Cardiac muscle cell (in vitro differentiated cells and primary cell): ENCODE results near the gene NPC1. TPM values are rescaled to one million over a fixed set of nuclear protein-coding genes. Genes with fewer than 3 reads are reported as not detected.

Source experiments
- DNase-seq, 2 donors: peaks; one replicate each; pipeline versions ENCODE4 v3.0.0 to v3.0.0-alpha.2; 2010 to 2017; ENCODE audit warnings: low read depth in 1 of 2, low spot score in 1 of 2
- H3K27ac ChIP-seq: fragments of 200-600 bp; sonication (generic); 2 replicates; pipeline ENCODE4 v1.5.1; 2016
- H3K27me3 ChIP-seq: fragments of 200-600 bp; sonication (generic); 2 replicates; pipeline ENCODE4 v1.6.0; 2016; ENCODE audit warnings: control low read depth
- H3K36me3 ChIP-seq: fragments of 200-600 bp; sonication (generic); 2 replicates; pipeline ENCODE4 v1.5.1; 2016; ENCODE audit warnings: control low read depth
- H3K4me1 ChIP-seq: fragments of 200-600 bp; sonication (generic); 2 replicates; pipeline ENCODE4 v1.8.1; 2017; ENCODE audit warnings: low read depth, mild to moderate bottlenecking, mixed run types
- H3K4me3 ChIP-seq: fragments of 200-600 bp; sonication (generic); 2 replicates; pipeline ENCODE4 v1.5.1; 2016; ENCODE audit warnings: mild to moderate bottlenecking
- H3K9me3 ChIP-seq: fragments of 200-600 bp; sonication (generic); 2 replicates; pipeline ENCODE4 v1.5.1; 2017; ENCODE audit warnings: low read depth, mild to moderate bottlenecking, control low read depth
- polyA plus RNA-seq: library from polyadenylated mRNA; unstranded; fragments of >200 nt; fragmentation: Nextera tagmentation; extraction: Ambion mirVana; gene quantifications from 2 replicates; pipeline ENCODE4 v1.2.1, GENCODE V29; 2016
- total RNA-seq: library from RNA; depleted of rRNA; stranded (reverse); fragments of >200 nt; gene quantifications from 2 replicates; pipeline ENCODE4 v1.2.3, GENCODE V29; 2016
- TF ChIP-seq, protein P1 (sequence below): IDR thresholded peaks from 2 replicates; pipeline ENCODE4 v1.5.1; 2012; ENCODE audit warnings: low read depth, mild to moderate bottlenecking, low read length

Gene NPC1
- total and polyA plus RNA-seq, 2 experiments from 2014 or later = 14.1 to 25.9 TPM

- Histone ChIP-seq H3K27ac (no peak overlapping the region), H3K9me3 (no peaks in the 10 kb centered on the region), H3K27me3 (no peaks in the 10 kb centered on the region), H3K4me1 (peaks cover 7% of the 10 kb centered on the region), H3K36me3 (no peaks in the 10 kb centered on the region), H3K4me3 (no peak overlapping the region)
- no peak for DNase-seq
- TF ChIP-seq, protein P1, sequence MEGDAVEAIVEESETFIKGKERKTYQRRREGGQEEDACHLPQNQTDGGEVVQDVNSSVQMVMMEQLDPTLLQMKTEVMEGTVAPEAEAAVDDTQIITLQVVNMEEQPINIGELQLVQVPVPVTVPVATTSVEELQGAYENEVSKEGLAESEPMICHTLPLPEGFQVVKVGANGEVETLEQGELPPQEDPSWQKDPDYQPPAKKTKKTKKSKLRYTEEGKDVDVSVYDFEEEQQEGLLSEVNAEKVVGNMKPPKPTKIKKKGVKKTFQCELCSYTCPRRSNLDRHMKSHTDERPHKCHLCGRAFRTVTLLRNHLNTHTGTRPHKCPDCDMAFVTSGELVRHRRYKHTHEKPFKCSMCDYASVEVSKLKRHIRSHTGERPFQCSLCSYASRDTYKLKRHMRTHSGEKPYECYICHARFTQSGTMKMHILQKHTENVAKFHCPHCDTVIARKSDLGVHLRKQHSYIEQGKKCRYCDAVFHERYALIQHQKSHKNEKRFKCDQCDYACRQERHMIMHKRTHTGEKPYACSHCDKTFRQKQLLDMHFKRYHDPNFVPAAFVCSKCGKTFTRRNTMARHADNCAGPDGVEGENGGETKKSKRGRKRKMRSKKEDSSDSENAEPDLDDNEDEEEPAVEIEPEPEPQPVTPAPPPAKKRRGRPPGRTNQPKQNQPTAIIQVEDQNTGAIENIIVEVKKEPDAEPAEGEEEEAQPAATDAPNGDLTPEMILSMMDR = no peak
Measured at GRCh38 chr18:23504720-23505119, 81.6 kb downstream of the NPC1 start.

DNA sequence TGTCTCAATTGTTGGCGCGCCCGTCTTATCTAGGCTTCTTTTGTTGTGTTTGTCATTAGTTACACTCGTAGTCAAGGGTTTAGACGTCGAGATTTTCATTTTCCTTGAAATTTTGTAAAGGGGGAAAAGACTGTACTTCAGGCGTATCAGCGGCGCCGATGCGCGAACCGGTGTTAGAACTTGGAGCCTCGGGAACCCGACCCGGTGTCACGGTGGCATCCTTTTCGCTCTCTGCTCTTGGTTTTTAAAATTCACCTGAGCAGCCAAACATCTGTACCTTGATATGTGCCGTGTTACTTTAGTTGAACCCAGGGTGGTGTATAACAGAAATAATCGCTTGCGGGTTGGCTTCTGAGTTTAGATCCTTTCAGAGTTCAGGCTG is 82.4 kb downstream of the NPC1 start:
- Histone ChIP-seq H3K36me3 (no peaks in the 10 kb centered on the region), H3K4me3 (peak overlapping the region; percentile 82), H3K27ac (no peak overlapping the region), H3K4me1 (peaks cover 7% of the 10 kb centered on the region), H3K9me3 (no peaks in the 10 kb centered on the region), H3K27me3 (no peaks in the 10 kb centered on the region)
- peak in 1 of 2 donors; percentile 17 for DNase-seq
- TF ChIP-seq, protein P1 = no peak

GRCh38 chr18:23503038-23503962 is 83.0 kb downstream of the NPC1 start, which contains the start of gene RMC1:
Gene RMC1, plus strand, starts transcription at chr18:23503511. Its CDS starts 108 bp downstream, at chr18:23503619.
- Histone ChIP-seq H3K36me3 (no peaks in the 10 kb centered on the region), H3K4me1 (peaks cover 6% of the 10 kb centered on the region), H3K4me3 (peak within 1 kb of the TSS; percentile 82), H3K9me3 (no peaks in the 10 kb centered on the region), H3K27ac (peak within 1 kb of the TSS; percentile 74), H3K27me3 (no peaks in the 10 kb centered on the region)
- DNase-seq = peak; percentile 96 to 97
- TF ChIP-seq, protein P1 = no peak

DNA sequence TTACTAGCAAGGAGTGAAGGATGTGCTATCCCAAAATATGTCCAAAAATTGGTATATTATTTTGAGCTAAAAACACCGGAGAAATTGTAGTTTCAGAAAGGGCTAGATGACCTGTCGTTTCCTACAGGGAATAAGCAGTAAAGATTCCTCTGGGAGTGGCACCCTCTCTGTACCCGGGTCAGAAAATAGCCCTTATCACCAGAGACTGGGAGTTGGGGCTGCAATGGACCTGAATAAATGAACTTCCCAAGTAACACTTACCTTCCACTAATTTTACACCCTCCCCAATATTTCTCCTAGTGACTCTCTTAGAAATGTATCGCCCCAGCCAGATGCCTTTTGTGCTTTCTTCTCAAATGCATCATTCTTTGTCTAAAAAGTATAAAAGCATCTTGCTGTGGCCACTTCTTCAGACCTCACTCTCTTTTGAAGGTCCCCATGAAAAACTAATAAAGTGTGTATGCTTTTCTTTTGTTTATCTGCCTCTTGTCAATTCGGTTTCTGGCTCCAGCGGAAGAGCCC is 83.7 kb downstream of the NPC1 start:
- peak overlapping the region; percentile 74 for H3K27ac ChIP-seq
- H3K27me3 ChIP-seq = no peaks in the 10 kb centered on the region
- DNase-seq = no peak
- TF ChIP-seq, protein P1 = no peak
- no peaks in the 10 kb centered on the region for H3K36me3 ChIP-seq
- peak overlapping the region; percentile 82 for H3K4me3 ChIP-seq
- no peaks in the 10 kb centered on the region for H3K4me1 ChIP-seq
- no peaks in the 10 kb centered on the region for H3K9me3 ChIP-seq

DNA sequence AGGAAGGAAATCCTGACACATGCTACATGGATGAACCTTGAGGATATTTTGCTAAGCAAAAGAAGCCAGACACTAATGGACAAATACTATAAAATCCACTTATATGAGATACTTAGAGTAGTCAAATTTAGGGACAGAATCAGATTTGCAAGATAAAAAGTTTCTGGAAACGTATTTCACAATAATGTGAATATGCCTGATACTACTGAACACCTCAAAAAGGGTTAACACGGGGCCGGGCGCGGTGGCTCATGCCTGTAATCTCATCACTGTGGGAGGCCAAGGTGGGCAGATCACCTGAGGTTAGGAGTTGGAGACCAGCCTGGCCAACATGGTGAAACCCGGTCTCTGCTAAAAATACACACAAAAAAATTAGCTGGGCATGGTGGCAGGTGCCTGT is 84.7 kb downstream of the NPC1 start:
- no peak for DNase-seq
- TF ChIP-seq, protein P1 = no peak
- H3K36me3 ChIP-seq = no peaks in the 10 kb centered on the region
- H3K4me3 ChIP-seq = no peak overlapping the region
- H3K27me3 ChIP-seq = no peaks in the 10 kb centered on the region
- no peaks in the 10 kb centered on the region for H3K4me1 ChIP-seq
- H3K27ac ChIP-seq = no peak overlapping the region
- H3K9me3 ChIP-seq = no peaks in the 10 kb centered on the region
